ENCODE measurements around the gene RNF114. TPM values are rescaled to one million over a fixed set of nuclear protein-coding genes. Genes with fewer than 3 reads are reported as not detected.

Gene RNF114
- total RNA-seq, 2 experiments from 2014 or later: 68.4 to 70.5 TPM

GRCh38 chr20:49961413-49961812 is 25.2 kb downstream of the RNF114 start:
- no peak for TF ChIP-seq CTCF (IDR thresholded peaks at IDR 0.05)
- intact Hi-C loops (cut with micrococcal nuclease): no loop called here
- Mint-ChIP-seq H3K9me3 (no peaks in the 10 kb centered on the region), H3K27me3 (no peaks in the 10 kb centered on the region), H3K4me3 (no peak overlapping the region), H3K4me1 (ENCODE audit: low read depth) (peaks cover 5% of the 10 kb centered on the region), H3K36me3 (ENCODE audit: low read depth) (peaks cover 16% of the 10 kb centered on the region), H3K27ac (no peak overlapping the region)
- CTCF ChIA-PET: interaction anchor here (7.2 kb wide), 1 partner anchor 110 kb away, joined by 45 read pairs; no protein-coding TSS in a partner anchor
- POLR2A ChIA-PET: no interaction called here
- no peak for ATAC-seq
- no peak for DNase-seq

- Mint-ChIP-seq H3K4me3 (no peak overlapping the region), H3K4me1 (ENCODE audit: low read depth) (no peaks in the 10 kb centered on the region), H3K27me3 (no peaks in the 10 kb centered on the region), H3K36me3 (ENCODE audit: low read depth) (peaks cover under 1% of the 10 kb centered on the region), H3K27ac (no peak overlapping the region), H3K9me3 (no peaks in the 10 kb centered on the region)
- ChIA-PET CTCF (interaction anchor here (0.8 to 7.2 kb wide), 17 partner anchors 9 to 205 kb away, joined by 3 to 45 read pairs (median 3); partner anchors contain the start of gene RNF114), POLR2A (interaction anchor here (0.6 kb wide), 1 partner anchor 107 kb away, joined by 3 read pairs; no protein-coding TSS in a partner anchor)
- intact Hi-C loops (cut with micrococcal nuclease): no loop called here
- TF ChIP-seq CTCF (IDR thresholded peaks at IDR 0.05): peak; percentile 68
- DNase-seq: peak; percentile 47
- ATAC-seq: peak; percentile 79
These were observed 29.0 kb downstream of the RNF114 start for GRCh38 chr20:49964964-49965780.

GRCh38 chr20:49965781-49966305 is 29.6 kb downstream of the RNF114 start:
- DNase-seq (no peak), ATAC-seq (no peak)
- H3K4me3 Mint-ChIP-seq: no peak overlapping the region
- TF ChIP-seq CTCF (IDR thresholded peaks at IDR 0.05): no peak
- POLR2A ChIA-PET: interaction anchor here (0.6 kb wide), 1 partner anchor 106 kb away, joined by 3 read pairs; no protein-coding TSS in a partner anchor
- no peak overlapping the region for H3K27ac Mint-ChIP-seq
- CTCF ChIA-PET: interaction anchor here (0.8 to 7.2 kb wide), 10 partner anchors 8 to 109 kb away, joined by 3 to 45 read pairs (median 6); partner anchors contain the start of gene RNF114
- H3K4me1 Mint-ChIP-seq (ENCODE audit: low read depth): no peaks in the 10 kb centered on the region
- H3K36me3 Mint-ChIP-seq (ENCODE audit: low read depth): no peaks in the 10 kb centered on the region
- no peaks in the 10 kb centered on the region for H3K9me3 Mint-ChIP-seq
- intact Hi-C loops (cut with micrococcal nuclease): no loop called here
- no peaks in the 10 kb centered on the region for H3K27me3 Mint-ChIP-seq

GRCh38 chr20:49966861-49967260 is 30.7 kb downstream of the RNF114 start:
- Mint-ChIP-seq H3K27me3 (no peaks in the 10 kb centered on the region), H3K36me3 (ENCODE audit: low read depth) (no peaks in the 10 kb centered on the region)
- intact Hi-C loops (cut with micrococcal nuclease): no loop called here

More at GRCh38 chr20:49966861-49967260, 30.7 kb downstream of the RNF114 start:
- DNase-seq (no peak), ATAC-seq (no peak)
- Mint-ChIP-seq H3K9me3 (no peaks in the 10 kb centered on the region), H3K27ac (no peak overlapping the region), H3K4me1 (ENCODE audit: low read depth) (no peaks in the 10 kb centered on the region), H3K4me3 (no peak overlapping the region)
- ChIA-PET CTCF (interaction anchor here (1.0 to 7.2 kb wide), 4 partner anchors 12 to 165 kb away, joined by 3 to 45 read pairs (median 10); no protein-coding TSS in a partner anchor), POLR2A (no interaction called here)
- TF ChIP-seq CTCF (IDR thresholded peaks at IDR 0.05): no peak
